OCI-LY3 (cell line): ENCODE measurements around the gene UCP2.

Experiments
- H2AFZ ChIP-seq: fragments of 200-600, 300-600 bp; shearing (Covaris generic); 2 replicates; pipeline ENCODE4 v1.6.0; 2014; ENCODE audit warnings: antibody characterized with exemption, low read depth, low read length
- H3K27ac ChIP-seq: fragments of 200-600, 300-600 bp; sonication (generic); 2 replicates; pipeline ENCODE4 v1.5.1; 2014; ENCODE audit warnings: mild to moderate bottlenecking, low read length, moderate library complexity, mixed read lengths
- H3K27me3 ChIP-seq: fragments of 200-600, 300-600 bp; sonication (generic); 2 replicates; pipeline ENCODE4 v1.6.1; 2014; ENCODE audit warnings: low read depth, low read length, mixed read lengths
- H3K36me3 ChIP-seq: fragments of 200-600, 300-600 bp; sonication (generic); replicated peaks from 2 replicates; pipeline ENCODE3; 2014; ENCODE audit warnings: low read depth, low read length, mixed read lengths
- H3K4me1 ChIP-seq: fragments of 300-600, 200-600 bp; sonication (generic); 2 replicates; pipeline ENCODE4 v1.6.1; 2014; ENCODE audit warnings: low read length, mixed read lengths
- H3K4me2 ChIP-seq: fragments of 200-600, 300-600 bp; sonication (generic); 2 replicates; pipeline ENCODE4 v1.6.1; 2014; ENCODE audit warnings: low read length, mixed read lengths
- H3K4me3 ChIP-seq: fragments of 300-600, 200-600 bp; sonication (generic); 2 replicates; pipeline ENCODE4 v1.5.1; 2014; ENCODE audit warnings: antibody characterized with exemption, mild to moderate bottlenecking, low read length, moderate library complexity
- H3K79me2 ChIP-seq: fragments of 300-600, 200-600 bp; shearing (Covaris generic); 2 replicates; pipeline ENCODE4 v1.6.1; 2014; ENCODE audit warnings: mild to moderate bottlenecking, low read length, mixed read lengths
- H3K9ac ChIP-seq: fragments of 300-600, 200-600 bp; shearing (Covaris generic); 2 replicates; pipeline ENCODE4 v1.6.0; 2014; ENCODE audit warnings: mild to moderate bottlenecking, low read length, moderate library complexity
- H3K9me3 ChIP-seq: fragments of 200-600, 300-600 bp; shearing (Covaris generic); 2 replicates; pipeline ENCODE4 v1.6.1; 2014; ENCODE audit warnings: low read length, mixed read lengths; ENCODE audit not compliant: insufficient read depth
- H4K20me1 ChIP-seq: fragments of 200-600, 300-600 bp; sonication (generic); 2 replicates; pipeline ENCODE4 v1.6.1; 2016; ENCODE audit warnings: low read length, mixed read lengths; ENCODE audit not compliant: insufficient read depth
- EZH2phosphoT487 ChIP-seq: fragments of 200-600 bp; shearing (Covaris generic); IDR thresholded peaks from 2 replicates; pipeline ENCODE4 v1.6.1; 2018; ENCODE audit warnings: antibody characterized with exemption, mixed run types, low read depth
- TF ChIP-seq, protein P1 (sequence below): fragments of 200-600, 300-600 bp; sonication (generic); IDR thresholded peaks from 2 replicates; pipeline ENCODE4 v1.5.1; 2014; ENCODE audit warnings: antibody characterized with exemption, low read length, low read depth

UCP2 gene

DNA sequence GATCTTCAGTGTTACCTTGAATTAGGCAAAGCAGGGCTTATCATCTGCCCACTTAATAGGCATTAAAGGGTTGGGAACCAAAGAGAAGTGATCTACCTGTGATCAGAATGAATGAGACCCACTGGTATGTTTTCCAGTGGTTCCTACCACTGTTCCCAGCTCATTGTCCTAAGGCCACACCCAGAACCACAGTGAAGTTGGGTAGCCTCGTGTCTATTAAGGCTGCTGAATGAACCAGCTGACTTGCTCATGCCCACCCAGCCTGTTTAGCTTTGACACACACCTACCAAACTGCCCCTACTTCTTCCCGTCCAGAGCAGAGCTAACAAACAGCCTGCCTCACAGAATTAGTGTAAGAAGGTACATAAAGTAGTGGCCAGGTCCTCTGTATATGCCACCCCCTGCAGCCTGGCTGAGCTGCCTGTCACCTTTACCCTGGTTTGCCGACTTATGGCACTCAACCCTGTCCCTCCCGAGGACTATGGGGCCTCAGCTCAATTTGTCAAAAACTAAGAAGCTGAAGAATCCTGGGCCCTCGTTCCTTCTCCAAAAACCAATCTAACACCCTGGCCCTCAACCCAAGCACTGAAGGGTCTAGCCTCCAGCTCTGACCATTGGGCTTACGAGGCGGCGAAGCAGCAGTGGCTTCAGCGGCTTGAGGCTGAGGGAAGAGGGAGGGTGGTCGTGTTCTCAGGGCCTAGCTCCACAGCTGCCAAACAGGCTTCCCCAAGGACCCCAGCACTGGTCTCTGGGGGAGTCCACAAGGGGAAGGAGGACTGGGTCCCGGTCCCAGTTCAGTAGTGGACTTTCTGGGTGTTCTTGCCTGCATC is 9.8 kb downstream of the UCP2 start:
- Histone ChIP-seq H3K4me2 (no peak overlapping the region), H2AFZ (no peak overlapping the region), H3K27ac (peak overlapping the region; percentile 54), H3K36me3 (peaks cover 46% of the 10 kb centered on the region), H3K9ac (no peak overlapping the region), H3K4me3 (no peak overlapping the region), H4K20me1 (peaks cover 56% of the 10 kb centered on the region), H3K79me2 (peaks cover 7% of the 10 kb centered on the region), H3K9me3 (no peaks in the 10 kb centered on the region), H3K4me1 (peaks cover 28% of the 10 kb centered on the region), H3K27me3 (no peaks in the 10 kb centered on the region)
- TF ChIP-seq EZH2phosphoT487: no peak
- TF ChIP-seq, protein P1, sequence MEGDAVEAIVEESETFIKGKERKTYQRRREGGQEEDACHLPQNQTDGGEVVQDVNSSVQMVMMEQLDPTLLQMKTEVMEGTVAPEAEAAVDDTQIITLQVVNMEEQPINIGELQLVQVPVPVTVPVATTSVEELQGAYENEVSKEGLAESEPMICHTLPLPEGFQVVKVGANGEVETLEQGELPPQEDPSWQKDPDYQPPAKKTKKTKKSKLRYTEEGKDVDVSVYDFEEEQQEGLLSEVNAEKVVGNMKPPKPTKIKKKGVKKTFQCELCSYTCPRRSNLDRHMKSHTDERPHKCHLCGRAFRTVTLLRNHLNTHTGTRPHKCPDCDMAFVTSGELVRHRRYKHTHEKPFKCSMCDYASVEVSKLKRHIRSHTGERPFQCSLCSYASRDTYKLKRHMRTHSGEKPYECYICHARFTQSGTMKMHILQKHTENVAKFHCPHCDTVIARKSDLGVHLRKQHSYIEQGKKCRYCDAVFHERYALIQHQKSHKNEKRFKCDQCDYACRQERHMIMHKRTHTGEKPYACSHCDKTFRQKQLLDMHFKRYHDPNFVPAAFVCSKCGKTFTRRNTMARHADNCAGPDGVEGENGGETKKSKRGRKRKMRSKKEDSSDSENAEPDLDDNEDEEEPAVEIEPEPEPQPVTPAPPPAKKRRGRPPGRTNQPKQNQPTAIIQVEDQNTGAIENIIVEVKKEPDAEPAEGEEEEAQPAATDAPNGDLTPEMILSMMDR: no peak

GRCh38 chr11:73972187-73972586 is 10.5 kb downstream of the UCP2 start:
- H3K4me3 ChIP-seq: no peak overlapping the region
- peaks cover 24% of the 10 kb centered on the region for H3K4me1 ChIP-seq
- H3K9me3 ChIP-seq: no peaks in the 10 kb centered on the region
- TF ChIP-seq EZH2phosphoT487: no peak
- TF ChIP-seq, protein P1: no peak
- H3K27me3 ChIP-seq: no peaks in the 10 kb centered on the region
- H3K9ac ChIP-seq: no peak overlapping the region
- H3K4me2 ChIP-seq: no peak overlapping the region
- peaks cover under 1% of the 10 kb centered on the region; the same call in 1 of the 2 replicates for H3K79me2 ChIP-seq
- H4K20me1 ChIP-seq: peaks cover 49% of the 10 kb centered on the region
- H3K27ac ChIP-seq: peak overlapping the region; percentile 54
- H3K36me3 ChIP-seq: peaks cover 40% of the 10 kb centered on the region
- no peak overlapping the region for H2AFZ ChIP-seq

GRCh38 chr11:73971175-73971719 is 11.4 kb downstream of the UCP2 start:
- Histone ChIP-seq H3K4me3 (no peak overlapping the region), H3K9ac (no peak overlapping the region), H3K4me2 (0 out of 2 replicates have a peak overlapping the region, but pooled peaks have one; percentile 17), H3K4me1 (peaks cover 26% of the 10 kb centered on the region), H4K20me1 (peaks cover 40% of the 10 kb centered on the region), H3K27ac (peak overlapping the region; percentile 43), H3K9me3 (no peaks in the 10 kb centered on the region), H2AFZ (no peak overlapping the region), H3K27me3 (peaks cover 1% of the 10 kb centered on the region; the same call in 1 of the 2 replicates), H3K79me2 (no peaks in the 10 kb centered on the region), H3K36me3 (peaks cover 30% of the 10 kb centered on the region)
- TF ChIP-seq, protein P1: no peak
- TF ChIP-seq EZH2phosphoT487: no peak

DNA sequence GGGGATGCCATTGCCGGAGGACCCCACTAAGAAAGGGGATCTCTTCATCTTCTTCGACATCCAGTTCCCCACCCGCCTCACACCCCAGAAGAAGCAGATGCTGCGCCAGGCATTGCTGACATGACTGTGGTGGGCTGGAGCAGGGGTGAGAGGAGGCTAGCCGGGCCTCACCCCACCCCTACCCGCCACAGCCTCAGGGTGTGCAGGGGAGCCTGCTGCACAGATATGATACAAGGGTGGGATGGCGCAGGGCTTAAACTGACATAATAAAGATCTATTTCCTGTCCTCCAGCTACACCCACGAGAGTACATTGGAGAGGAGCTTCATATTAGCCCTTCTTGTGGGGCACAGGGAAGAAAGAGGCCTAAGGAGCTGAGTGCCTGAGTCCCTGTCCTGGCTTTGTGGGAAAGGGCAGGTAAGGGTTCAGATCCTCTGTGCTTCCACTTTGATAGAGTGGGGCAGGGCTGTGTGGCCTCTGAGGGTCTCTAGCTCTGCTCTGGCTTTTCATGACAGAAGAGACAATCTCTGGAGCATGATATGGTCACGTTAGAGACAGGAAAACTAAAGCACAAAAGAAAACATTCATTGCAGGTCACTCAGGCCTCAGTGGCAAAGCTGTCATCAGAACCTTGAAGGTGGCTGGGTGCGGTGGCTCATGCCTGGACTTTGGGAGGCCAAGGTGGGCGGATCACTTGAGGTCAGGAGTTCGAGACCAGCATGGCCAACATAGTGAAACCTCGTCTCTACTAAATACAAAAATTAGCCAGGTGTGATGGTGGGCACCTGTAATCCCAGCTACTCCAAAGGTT is 12.4 kb downstream of the UCP2 start:
- Histone ChIP-seq H3K36me3 (peaks cover 23% of the 10 kb centered on the region), H3K4me1 (peaks cover 31% of the 10 kb centered on the region), H3K27me3 (peaks cover 12% of the 10 kb centered on the region), H3K79me2 (no peaks in the 10 kb centered on the region), H3K27ac (no peak overlapping the region), H2AFZ (no peak overlapping the region), H3K4me2 (no peak overlapping the region), H3K9ac (no peak overlapping the region), H4K20me1 (peaks cover 31% of the 10 kb centered on the region), H3K9me3 (no peaks in the 10 kb centered on the region), H3K4me3 (no peak overlapping the region)
- TF ChIP-seq, protein P1: no peak
- TF ChIP-seq EZH2phosphoT487: no peak
